GM11168 (cell line): ENCODE results near the gene ATXN10.

Experiments used
- in situ Hi-C: fragments of 300-500 bp; cut with MboI; formaldehyde crosslinking; loops from one replicate; pipeline ENCODE4 v1.12.0; 2022; ENCODE audit warnings: low sequenced_read_pairs; ENCODE audit not compliant: unreplicated experiment

ATXN10 gene

GRCh38 chr22:45882881-45883810 is 211.5 kb downstream of the ATXN10 start:
- in situ Hi-C loops, result no loop called here

GRCh38 chr22:45883811-45884170 is 212.2 kb downstream of the ATXN10 start:
- in situ Hi-C loops, result no loop called here

- in situ Hi-C loops, result no loop called here
Observed at GRCh38 chr22:45884201-45885062, 212.8 kb downstream of the ATXN10 start.

- in situ Hi-C loops, result no loop called here
Observed at GRCh38 chr22:45885171-45885840, 213.7 kb downstream of the ATXN10 start.

- in situ Hi-C loops, result no loop called here
Observed at GRCh38 chr22:45885941-45886395, 214.3 kb downstream of the ATXN10 start.

GRCh38 chr22:45886540-45886939 is 214.9 kb downstream of the ATXN10 start:
- in situ Hi-C loops, result no loop called here

GRCh38 chr22:45887202-45888131 is 215.8 kb downstream of the ATXN10 start:
- in situ Hi-C loops, result no loop called here

- in situ Hi-C loops, result no loop called here
Observed at GRCh38 chr22:45888221-45889092, 216.8 kb downstream of the ATXN10 start.

- in situ Hi-C loops, result no loop called here
Observed at GRCh38 chr22:45889093-45889538, 217.5 kb downstream of the ATXN10 start.

- in situ Hi-C loops, result no loop called here
Observed at GRCh38 chr22:45889539-45890350, 218.1 kb downstream of the ATXN10 start.

GRCh38 chr22:45890351-45890635 is 218.7 kb downstream of the ATXN10 start:
- in situ Hi-C loops, result no loop called here

GRCh38 chr22:45891021-45891421 is 219.4 kb downstream of the ATXN10 start:
- in situ Hi-C loops, result no loop called here

- in situ Hi-C loops, result no loop called here
Observed at GRCh38 chr22:45891471-45891995, 219.9 kb downstream of the ATXN10 start.

GRCh38 chr22:45891996-45892621 is 220.5 kb downstream of the ATXN10 start:
- in situ Hi-C loops, result no loop called here

GRCh38 chr22:45892681-45893461 is 221.2 kb downstream of the ATXN10 start:
- in situ Hi-C loops, result no loop called here

- in situ Hi-C loops, result no loop called here
Observed at GRCh38 chr22:45893516-45893915, 221.9 kb downstream of the ATXN10 start.
